ENCODE data around the gene PMEPA1.

PMEPA1 gene

GRCh38 chr20:57711311-57711712 is 1.5 kb upstream of the PMEPA1 start:
- no peak for DNase-seq (ENCODE audit: low read depth)

- no peak for DNase-seq (ENCODE audit: low read depth)
Measured at GRCh38 chr20:57710841-57711240, 1.0 kb upstream of the PMEPA1 start.

- peak; percentile 29 for DNase-seq (ENCODE audit: low read depth)
Measured at GRCh38 chr20:57708694-57709673, 831 bp downstream of the PMEPA1 start.

- DNase-seq (ENCODE audit: low read depth) = no peak
Measured at GRCh38 chr20:57707849-57708693, 1.7 kb downstream of the PMEPA1 start.

- DNase-seq (ENCODE audit: low read depth) = no peak
Measured at GRCh38 chr20:57707320-57707719, 2.5 kb downstream of the PMEPA1 start.

- no peak for DNase-seq (ENCODE audit: low read depth)
Measured at GRCh38 chr20:57705127-57705899, 4.5 kb downstream of the PMEPA1 start.

GRCh38 chr20:57704245-57704644 is 5.6 kb downstream of the PMEPA1 start:
- no peak for DNase-seq (ENCODE audit: low read depth)

- no peak for DNase-seq (ENCODE audit: low read depth)
Measured at GRCh38 chr20:57703013-57703412, 6.8 kb downstream of the PMEPA1 start.

- DNase-seq (ENCODE audit: low read depth) = no peak
Measured at GRCh38 chr20:57702521-57702920, 7.3 kb downstream of the PMEPA1 start.

GRCh38 chr20:57702091-57702490 is 7.7 kb downstream of the PMEPA1 start:
- no peak for DNase-seq (ENCODE audit: low read depth)

GRCh38 chr20:57701651-57702050 is 8.2 kb downstream of the PMEPA1 start:
- no peak for DNase-seq (ENCODE audit: low read depth)

GRCh38 chr20:57701090-57701489 is 8.7 kb downstream of the PMEPA1 start:
- DNase-seq (ENCODE audit: low read depth) = no peak

GRCh38 chr20:57699395-57699794 is 10.4 kb downstream of the PMEPA1 start:
- DNase-seq (ENCODE audit: low read depth) = no peak

GRCh38 chr20:57698867-57699275 is 10.9 kb downstream of the PMEPA1 start:
- no peak for DNase-seq (ENCODE audit: low read depth)

GRCh38 chr20:57698116-57698866 is 11.5 kb downstream of the PMEPA1 start:
- peak; percentile 53 for DNase-seq (ENCODE audit: low read depth)

GRCh38 chr20:57697543-57697942 is 12.3 kb downstream of the PMEPA1 start:
- DNase-seq (ENCODE audit: low read depth) = no peak

GRCh38 chr20:57696401-57696961 is 13.3 kb downstream of the PMEPA1 start:
- no peak for DNase-seq (ENCODE audit: low read depth)

- DNase-seq (ENCODE audit: low read depth) = no peak
Measured at GRCh38 chr20:57695940-57696339, 13.9 kb downstream of the PMEPA1 start.

- DNase-seq (ENCODE audit: low read depth) = no peak
Measured at GRCh38 chr20:57695012-57695411, 14.8 kb downstream of the PMEPA1 start.

GRCh38 chr20:57694481-57694880 is 15.3 kb downstream of the PMEPA1 start:
- DNase-seq (ENCODE audit: low read depth) = no peak

All from activated T-helper 9 cell treated with anti-CD3 and anti-CD28 coated beads, Interleukin-2, amount 50 U/mL, for 16 hours (primary cell).